HG03520 (cell line): ENCODE measurements around the gene GPRIN1.

Experiments used
- ATAC-seq: cut with Tn5 transposase; IDR thresholded peaks from one replicate; pipeline ENCODE4 v1.9.1; 2021; ENCODE audit warnings: mild to moderate bottlenecking, moderate library complexity; ENCODE audit not compliant: unreplicated experiment

GPRIN1 gene

GRCh38 chr5:176643491-176644219 is 33.7 kb upstream of the GPRIN1 start:
- no peak for ATAC-seq

GRCh38 chr5:176642675-176643490 is 32.9 kb upstream of the GPRIN1 start:
- ATAC-seq: no peak

DNA sequence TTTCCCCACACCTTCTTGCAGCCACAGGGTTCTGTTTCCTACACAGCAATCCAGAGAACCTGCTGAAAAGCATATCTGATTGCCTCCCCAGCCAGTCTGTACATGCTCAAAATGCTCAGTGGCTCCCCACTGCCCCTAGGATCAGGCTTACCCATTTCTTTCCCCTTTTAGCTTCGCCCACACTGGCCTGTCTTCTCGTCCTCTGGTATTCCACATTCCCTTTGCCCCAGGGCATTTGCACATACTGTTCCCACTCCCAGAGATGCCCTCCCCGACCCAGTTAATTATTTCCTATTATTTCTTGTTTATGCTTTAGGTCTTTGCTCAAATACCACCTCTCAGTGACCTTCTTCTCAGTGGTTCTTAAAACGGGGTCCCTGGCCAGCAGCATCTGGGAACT is 30.7 kb upstream of the GPRIN1 start:
- ATAC-seq: no peak

DNA sequence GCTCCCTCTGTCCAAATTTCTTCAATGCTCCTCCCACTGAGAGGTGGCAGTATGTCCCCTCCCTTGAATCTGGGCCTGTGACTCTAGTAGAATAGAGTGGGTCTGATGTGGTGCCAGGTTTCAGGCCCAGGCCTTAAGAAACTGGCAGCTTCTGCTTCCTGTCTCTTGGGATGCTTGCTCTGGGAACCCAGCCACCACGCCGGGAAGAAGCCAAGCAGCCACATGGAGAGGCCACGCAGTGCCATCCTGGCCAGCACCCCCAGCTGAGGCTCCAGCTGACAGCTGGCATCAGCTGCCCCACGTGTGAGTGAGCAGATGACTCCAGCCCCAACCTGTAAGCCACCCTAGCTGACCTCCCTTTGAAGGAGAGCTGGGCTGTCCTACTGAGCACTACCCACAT is 30.0 kb upstream of the GPRIN1 start:
- no peak for ATAC-seq

DNA sequence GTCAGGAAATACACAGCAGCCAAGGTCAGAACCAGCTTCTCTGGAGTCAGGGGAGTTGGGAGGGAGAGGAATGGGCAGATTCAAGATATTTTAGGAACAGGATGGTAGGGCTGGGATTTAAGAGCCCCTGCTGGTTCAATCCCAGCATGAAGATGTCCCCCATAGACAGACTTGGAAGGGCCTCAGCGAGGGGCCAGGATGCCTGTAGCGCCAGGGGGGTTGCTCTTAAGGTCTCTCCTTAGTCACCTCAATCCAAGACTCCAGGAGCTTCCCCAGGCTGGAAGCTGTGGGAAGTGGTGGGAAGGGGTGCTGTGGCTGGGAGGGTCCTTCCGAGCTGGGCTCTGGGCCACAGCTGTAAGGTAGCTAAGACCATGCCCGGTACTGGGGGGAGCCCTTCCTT is 29.3 kb upstream of the GPRIN1 start:
- ATAC-seq: no peak

DNA sequence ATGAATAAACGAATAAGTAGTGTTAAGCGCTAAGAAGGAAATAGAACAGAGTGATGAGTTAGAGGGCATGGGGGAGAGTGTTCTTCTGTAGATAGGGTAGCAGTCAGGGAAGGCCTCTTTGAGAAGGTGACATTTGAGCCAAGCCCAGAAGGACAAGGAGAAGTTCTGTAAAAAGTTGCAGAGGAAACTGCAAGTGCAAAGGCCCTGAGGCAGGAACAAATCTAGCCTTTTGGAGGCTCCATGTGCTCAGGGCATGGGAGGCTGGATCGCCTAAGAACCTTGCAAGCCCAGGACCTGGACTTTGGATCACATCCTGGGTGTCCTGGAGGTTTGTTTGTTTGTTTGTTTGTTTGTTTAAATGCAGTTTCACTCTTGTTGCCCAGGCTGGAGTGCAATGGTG is 28.5 kb upstream of the GPRIN1 start:
- no peak for ATAC-seq

DNA sequence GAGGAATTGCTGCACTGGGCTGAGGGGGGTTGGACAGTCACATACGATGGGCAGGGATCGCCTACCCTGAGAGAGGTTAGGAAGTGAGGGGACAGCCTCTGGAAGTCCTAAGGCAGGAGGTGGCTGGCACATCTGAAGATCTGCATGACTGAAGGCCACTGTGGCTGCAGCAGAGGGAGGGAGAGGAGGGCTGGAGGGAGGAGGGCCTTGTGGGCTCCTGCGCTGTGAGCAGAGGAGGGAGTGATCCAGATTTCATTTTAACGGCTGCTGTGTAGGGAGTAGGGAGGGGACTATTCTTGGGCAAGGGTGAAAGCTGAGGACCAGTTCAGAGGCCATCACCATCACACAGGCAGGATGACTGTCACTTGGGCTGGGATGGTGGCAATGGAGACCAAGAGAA is 27.6 kb upstream of the GPRIN1 start:
- ATAC-seq: no peak

GRCh38 chr5:176636426-176636825 is 26.5 kb upstream of the GPRIN1 start:
- ATAC-seq: no peak

DNA sequence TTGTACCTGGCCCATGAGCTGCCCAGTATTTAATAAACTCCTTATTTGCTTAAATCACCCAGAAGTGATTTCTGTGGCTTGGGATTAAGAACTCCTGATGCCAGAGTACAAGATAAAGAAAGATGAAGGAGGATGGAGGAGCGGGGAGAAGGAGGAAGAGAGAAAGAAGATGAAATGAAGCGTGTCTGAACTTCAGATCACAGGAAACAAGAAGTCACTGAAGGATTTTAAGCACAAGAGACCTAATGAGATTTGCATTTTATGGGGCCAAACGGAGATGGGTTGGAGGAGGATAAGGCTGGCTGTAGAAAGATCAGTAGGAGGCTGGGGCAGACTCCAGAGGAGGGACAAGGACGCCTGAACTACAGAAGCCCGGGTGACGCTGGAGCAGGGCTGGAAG is 23.6 kb upstream of the GPRIN1 start:
- ATAC-seq: no peak

DNA sequence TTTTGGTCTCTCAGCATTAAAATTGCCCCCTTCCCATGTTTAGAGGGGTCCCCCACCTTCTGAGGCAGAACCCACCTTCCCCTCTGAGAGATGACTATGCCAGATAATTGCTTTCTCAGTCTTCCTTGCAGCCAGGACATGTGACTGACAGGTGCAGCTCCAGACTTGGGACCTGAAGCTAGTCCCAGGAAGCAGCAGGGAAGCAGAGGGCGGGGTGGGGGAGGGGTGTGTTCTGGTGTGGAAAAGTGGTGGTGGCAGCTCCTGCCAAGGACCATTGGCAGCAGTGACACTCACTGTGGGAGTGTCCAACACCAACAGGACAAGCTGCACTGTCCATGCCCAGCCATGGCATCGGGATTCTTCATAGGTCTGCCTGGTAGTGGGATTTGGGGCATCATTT is 22.8 kb upstream of the GPRIN1 start:
- ATAC-seq: no peak

GRCh38 chr5:176631383-176632200 is 21.6 kb upstream of the GPRIN1 start:
- ATAC-seq: no peak

GRCh38 chr5:176630681-176631222 is 20.8 kb upstream of the GPRIN1 start:
- no peak for ATAC-seq

DNA sequence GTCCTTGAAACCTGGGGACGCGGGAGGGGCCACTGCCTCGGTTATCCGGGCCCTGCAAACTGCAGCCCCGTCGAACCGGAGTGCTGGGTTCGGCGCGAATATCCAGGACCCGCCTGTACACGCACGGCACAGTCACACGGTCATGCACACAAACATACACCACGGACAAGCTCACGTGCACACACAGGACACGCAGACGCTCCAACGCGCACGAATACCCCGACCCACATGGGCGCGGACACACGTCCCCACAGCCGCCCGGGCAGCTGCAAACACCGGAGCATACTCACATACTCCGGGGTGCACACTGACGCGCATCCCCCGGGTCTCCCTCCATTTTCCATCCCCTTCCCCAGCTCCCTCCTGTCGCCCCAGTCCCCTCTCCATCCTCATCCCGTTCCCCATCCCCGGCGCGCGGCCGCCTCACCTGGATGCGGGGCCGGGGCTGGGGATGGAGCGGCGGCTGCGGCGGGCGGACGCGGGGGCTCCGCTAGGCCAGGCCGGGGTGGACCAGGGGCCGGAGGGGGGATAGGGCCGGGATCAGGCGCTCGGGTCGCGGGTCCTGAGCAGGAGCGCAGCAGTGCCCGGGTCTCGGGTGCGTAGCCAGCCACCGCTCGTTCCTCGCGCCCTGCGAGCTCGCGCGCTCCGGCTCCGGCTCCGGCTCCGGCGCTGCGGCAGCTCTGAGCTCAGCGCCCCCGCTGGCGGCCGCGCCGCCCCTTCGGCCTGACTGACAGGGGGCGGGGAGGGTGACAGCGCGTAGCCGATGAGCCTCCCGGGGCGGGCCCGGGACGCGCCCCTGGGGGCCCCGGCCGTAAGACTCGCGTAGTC is 20.1 kb upstream of the GPRIN1 start, which contains the start of the genes EIF4E1B and SNCB:
Gene EIF4E1B, plus strand, starts transcription at position 823 of the 828 bp plus-strand sequence. CDS start 12,113 bp downstream, outside the sequence.
Gene SNCB, minus strand, starts transcription at position 682 of the 828 bp plus-strand sequence. CDS start 880 bp downstream, outside the sequence.
- ATAC-seq: no peak

DNA sequence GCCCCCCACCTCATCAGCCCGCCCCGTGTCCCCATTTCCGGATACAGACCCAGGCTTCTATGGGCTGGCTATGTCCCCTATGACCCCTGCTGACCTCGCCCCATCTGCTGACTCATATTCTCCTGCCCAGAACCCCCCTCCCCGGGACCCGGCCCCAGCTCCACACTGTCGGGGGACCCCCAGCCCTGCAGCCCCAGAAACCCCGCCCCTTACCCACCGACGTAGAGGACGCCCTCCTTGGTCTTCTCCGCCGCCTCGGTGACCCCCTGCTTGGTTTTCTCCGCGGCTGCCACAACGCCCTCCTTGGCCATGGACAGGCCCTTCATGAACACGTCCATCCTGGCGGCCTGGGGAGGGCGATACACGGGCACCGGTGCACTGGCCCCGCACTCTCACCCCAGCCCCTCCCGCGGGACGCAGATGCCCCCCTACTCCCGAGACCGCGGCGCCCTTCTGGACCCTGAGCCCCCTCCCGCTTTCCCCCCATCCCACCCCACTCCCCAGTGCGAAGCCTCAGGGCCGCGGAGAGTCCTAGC is 19.4 kb upstream of the GPRIN1 start:
- no peak for ATAC-seq

DNA sequence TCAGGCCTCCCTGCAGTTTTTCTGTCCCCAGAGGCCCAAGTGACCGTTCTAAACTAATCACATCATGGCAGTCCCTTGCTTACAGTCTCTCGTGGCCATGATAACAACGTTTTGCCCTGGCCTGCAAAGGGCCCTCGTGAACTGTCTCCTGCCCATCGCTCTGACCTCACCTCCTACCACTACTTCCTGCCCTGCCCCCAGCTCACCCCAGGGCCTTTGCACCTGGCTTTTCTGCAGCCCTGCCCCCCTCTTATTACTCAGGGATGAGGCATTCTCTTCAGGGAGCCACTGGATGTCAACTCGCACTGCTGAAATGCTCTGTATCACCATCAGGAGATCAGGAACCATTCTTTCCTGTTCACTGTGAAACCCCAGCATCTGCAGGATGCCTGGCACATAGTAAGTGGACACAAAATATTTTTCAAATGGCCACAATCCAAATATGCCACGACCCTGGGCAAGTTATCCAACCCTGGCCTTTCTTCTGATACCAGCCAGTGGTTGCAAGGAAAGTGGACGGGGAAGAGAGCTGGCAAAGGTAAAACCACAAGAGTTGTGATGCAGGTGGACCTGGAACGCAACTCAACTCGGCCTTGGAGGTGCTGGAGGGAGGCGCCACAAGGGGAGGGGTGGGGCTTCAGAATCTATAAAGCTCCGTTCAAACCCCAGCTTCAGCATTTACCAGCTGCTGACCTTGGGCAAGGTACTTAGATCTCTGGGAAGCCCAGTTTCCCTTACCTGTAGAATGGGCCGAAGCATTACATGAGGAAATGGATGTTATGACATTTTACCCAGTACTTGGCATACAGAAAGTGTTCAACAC is 18.7 kb upstream of the GPRIN1 start:
- ATAC-seq: no peak

- ATAC-seq: no peak
Measured at GRCh38 chr5:176627582-176627981, 17.6 kb upstream of the GPRIN1 start.

- no peak for ATAC-seq
Measured at GRCh38 chr5:176626876-176627236, 16.9 kb upstream of the GPRIN1 start.

DNA sequence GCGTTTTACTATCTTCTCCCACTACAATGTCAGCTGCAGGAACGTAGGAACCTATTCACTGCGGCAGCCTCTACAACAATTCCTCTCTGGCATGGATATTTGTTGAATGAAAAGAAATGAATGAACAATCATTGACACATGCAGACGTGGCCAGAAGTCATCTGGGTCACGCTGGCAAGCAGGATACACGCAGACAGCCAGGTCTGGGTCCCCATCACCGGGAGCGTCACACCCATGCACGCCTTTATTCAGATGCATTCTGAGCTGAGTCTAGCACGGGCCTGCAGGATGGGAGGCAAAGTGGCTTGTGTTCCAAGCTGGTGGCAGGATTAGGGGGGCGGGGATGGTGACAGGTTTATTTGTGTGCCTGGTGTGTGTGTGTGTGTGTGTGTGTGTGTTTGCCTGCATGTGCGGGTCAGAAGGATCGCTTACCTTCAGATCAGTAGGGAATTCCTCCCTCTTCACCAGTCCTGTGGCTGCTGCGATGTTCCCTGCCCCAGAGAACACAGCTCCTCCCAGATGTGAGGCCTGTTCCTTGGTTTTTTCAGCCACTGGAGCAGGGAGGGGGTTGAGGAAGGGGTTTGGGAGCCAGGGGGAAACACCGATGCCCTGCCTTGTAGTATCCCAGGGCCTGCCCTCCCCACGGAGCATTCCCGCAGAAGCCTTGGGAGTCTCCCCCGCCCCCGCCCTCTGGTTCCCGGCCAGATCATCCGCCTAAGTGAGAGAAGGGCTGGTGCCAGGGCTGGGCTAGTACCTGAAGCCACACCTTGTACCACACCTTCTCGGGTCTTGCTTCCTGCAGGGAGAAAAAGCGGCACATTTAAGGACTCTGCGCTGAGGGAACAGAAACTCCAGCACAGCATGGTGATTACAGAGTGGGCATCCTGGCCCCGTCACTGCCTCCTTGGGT is 16.3 kb upstream of the GPRIN1 start:
- ATAC-seq: no peak
